ENCODE results near the gene MAGEC3.

MAGEC3 gene

GRCh38 chrX:141947350-141947749 is 109.2 kb downstream of the MAGEC3 start:
- DNase-seq (ENCODE audit: low spot score): no peak
